ENCODE measurements around the gene RFX1.

- no peak for TF ChIP-seq POLR2A (IDR thresholded peaks at IDR 0.05)
- no peak for TF ChIP-seq CTCF (IDR thresholded peaks at IDR 0.05)
Observed at GRCh38 chr19:13959141-13959961, 46.8 kb downstream of the RFX1 start.
